ENCODE results near the gene TMEM147. TPM values are rescaled to one million over a fixed set of nuclear protein-coding genes. Genes with fewer than 3 reads are reported as not detected.

TMEM147 gene
- total RNA-seq, 1 experiment from 2014 or later = 157 TPM

DNA sequence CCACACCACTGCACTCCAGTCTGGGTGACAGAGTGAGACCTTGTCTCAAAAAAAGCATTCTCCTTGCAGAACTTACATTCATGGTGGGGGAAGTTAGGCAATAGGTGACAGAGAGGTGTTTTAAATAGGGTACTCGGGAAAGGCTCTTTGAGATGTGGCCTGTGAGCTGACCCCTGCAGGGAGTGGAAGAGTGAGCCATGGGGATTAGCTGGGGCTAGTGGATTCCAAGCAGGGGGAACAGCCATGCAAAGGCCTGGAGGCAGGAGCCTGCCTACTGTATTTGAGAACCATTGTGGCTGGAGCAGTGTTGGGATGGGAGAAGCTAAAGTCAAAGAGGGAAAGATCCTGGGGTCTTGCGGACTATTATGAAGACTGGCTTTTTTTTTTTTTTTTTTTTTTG, 28.1 kb upstream of the TMEM147 start:
- BruUV-seq (replicated peaks) = no TSS peak
- intact Hi-C loops (cut with micrococcal nuclease; ENCODE audit: unreplicated experiment) = no loop called here
- no peak overlapping the region for H3K27ac ChIP-seq (ENCODE audit: low read length)
- H3K4me1 ChIP-seq (ENCODE audit: control insufficient read depth, insufficient read depth, low read length) = peaks cover 5% of the 10 kb centered on the region; the same call in 1 of the 2 replicates
- no peak for TF ChIP-seq SIN3A (IDR thresholded peaks at IDR 0.05; ENCODE audit: borderline replicate concordance, insufficient read depth, low read depth, low read length)
- TF ChIP-seq CTCF (IDR thresholded peaks at IDR 0.05) = no peak
- TF ChIP-seq POLR2AphosphoS5 (IDR thresholded peaks at IDR 0.05; ENCODE audit: low read depth, low read length) = no peak
- no peak for TF ChIP-seq TCF7L2 (IDR thresholded peaks at IDR 0.05; ENCODE audit: low read depth, low read length)
- TF ChIP-seq, protein P1, sequence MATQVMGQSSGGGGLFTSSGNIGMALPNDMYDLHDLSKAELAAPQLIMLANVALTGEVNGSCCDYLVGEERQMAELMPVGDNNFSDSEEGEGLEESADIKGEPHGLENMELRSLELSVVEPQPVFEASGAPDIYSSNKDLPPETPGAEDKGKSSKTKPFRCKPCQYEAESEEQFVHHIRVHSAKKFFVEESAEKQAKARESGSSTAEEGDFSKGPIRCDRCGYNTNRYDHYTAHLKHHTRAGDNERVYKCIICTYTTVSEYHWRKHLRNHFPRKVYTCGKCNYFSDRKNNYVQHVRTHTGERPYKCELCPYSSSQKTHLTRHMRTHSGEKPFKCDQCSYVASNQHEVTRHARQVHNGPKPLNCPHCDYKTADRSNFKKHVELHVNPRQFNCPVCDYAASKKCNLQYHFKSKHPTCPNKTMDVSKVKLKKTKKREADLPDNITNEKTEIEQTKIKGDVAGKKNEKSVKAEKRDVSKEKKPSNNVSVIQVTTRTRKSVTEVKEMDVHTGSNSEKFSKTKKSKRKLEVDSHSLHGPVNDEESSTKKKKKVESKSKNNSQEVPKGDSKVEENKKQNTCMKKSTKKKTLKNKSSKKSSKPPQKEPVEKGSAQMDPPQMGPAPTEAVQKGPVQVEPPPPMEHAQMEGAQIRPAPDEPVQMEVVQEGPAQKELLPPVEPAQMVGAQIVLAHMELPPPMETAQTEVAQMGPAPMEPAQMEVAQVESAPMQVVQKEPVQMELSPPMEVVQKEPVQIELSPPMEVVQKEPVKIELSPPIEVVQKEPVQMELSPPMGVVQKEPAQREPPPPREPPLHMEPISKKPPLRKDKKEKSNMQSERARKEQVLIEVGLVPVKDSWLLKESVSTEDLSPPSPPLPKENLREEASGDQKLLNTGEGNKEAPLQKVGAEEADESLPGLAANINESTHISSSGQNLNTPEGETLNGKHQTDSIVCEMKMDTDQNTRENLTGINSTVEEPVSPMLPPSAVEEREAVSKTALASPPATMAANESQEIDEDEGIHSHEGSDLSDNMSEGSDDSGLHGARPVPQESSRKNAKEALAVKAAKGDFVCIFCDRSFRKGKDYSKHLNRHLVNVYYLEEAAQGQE (IDR thresholded peaks at IDR 0.05; ENCODE audit: insufficient read depth in 1 of 2, low read depth in 2 of 2, low read length in 1 of 2) = no peak
- ChIA-PET POLR2A (no interaction called here), CTCF (interaction anchor here (0.6 kb wide), 1 partner anchor 380 kb away, joined by 6 read pairs; no protein-coding TSS in a partner anchor)
- DNase-seq (ENCODE audit: low read depth, low spot score) (no peak), ATAC-seq (no peak)
- H3K36me3 ChIP-seq (ENCODE audit: control insufficient read depth, insufficient read depth, low read length) = no peaks in the 10 kb centered on the region
- H3K4me3 ChIP-seq (ENCODE audit: low read depth in 2 of 2, low read length in 2 of 2) = no peak overlapping the region
- H3K27me3 ChIP-seq (ENCODE audit: control insufficient read depth, insufficient read depth, low read length) = no peaks in the 10 kb centered on the region
- in situ Hi-C loops (cut with HindIII; ENCODE audit: low pct_unique_long_range_greater_than_20kb, low sequenced_read_pairs) = no loop called here
- H3K9me3 ChIP-seq (ENCODE audit: control insufficient read depth, insufficient read depth, low read depth, low read length) = no peaks in the 10 kb centered on the region

DNA sequence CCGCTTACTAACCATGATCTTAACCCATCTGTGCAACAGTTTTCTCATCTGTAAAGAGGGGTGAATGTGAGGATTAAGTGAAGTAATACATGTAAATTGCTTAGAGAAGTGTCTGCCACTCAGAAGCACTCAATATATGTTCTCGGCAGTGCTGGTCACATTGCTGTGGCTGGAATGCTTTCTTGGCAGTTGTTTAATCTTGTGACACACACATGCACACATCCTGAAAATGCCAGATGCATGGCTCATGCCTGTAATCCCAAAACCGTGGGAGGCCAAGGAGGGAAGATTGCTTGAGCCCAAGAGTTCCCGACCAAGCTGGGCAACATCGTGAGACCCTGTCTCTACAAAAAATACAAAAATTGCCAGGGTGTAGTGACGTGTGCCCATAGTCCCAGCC, 27.1 kb upstream of the TMEM147 start:
- H3K27me3 ChIP-seq (ENCODE audit: control insufficient read depth, insufficient read depth, low read length) = no peaks in the 10 kb centered on the region
- BruUV-seq (replicated peaks) = no TSS peak
- no peaks in the 10 kb centered on the region for H3K9me3 ChIP-seq (ENCODE audit: control insufficient read depth, insufficient read depth, low read depth, low read length)
- POLR2A ChIA-PET = interaction anchor here (0.7 kb wide), 1 partner anchor 1016 kb away, joined by 6 read pairs; no protein-coding TSS in a partner anchor
- intact Hi-C loops (cut with micrococcal nuclease; ENCODE audit: unreplicated experiment) = no loop called here
- no peaks in the 10 kb centered on the region for H3K36me3 ChIP-seq (ENCODE audit: control insufficient read depth, insufficient read depth, low read length)
- H3K27ac ChIP-seq (ENCODE audit: low read length) = no peak overlapping the region
- H3K4me3 ChIP-seq (ENCODE audit: low read depth in 2 of 2, low read length in 2 of 2) = no peak overlapping the region
- H3K4me1 ChIP-seq (ENCODE audit: control insufficient read depth, insufficient read depth, low read length) = peaks cover 5% of the 10 kb centered on the region; the same call in 1 of the 2 replicates
- in situ Hi-C loops (cut with HindIII; ENCODE audit: low pct_unique_long_range_greater_than_20kb, low sequenced_read_pairs) = no loop called here
- CTCF ChIA-PET = no interaction called here
- TF ChIP-seq POLR2AphosphoS5 (IDR thresholded peaks at IDR 0.05; ENCODE audit: low read depth, low read length) = no peak
- TF ChIP-seq TCF7L2 (IDR thresholded peaks at IDR 0.05; ENCODE audit: low read depth, low read length) = no peak
- no peak for TF ChIP-seq SIN3A (IDR thresholded peaks at IDR 0.05; ENCODE audit: borderline replicate concordance, insufficient read depth, low read depth, low read length)
- no peak for TF ChIP-seq CTCF (IDR thresholded peaks at IDR 0.05)
- TF ChIP-seq, protein P1 (IDR thresholded peaks at IDR 0.05; ENCODE audit: insufficient read depth in 1 of 2, low read depth in 2 of 2, low read length in 1 of 2) = no peak
- peak; percentile 88 for DNase-seq (ENCODE audit: low read depth, low spot score)
- peak; percentile 57 for ATAC-seq

Data from Panc1 (cell line).